ENCODE measurements around the gene PCDHA1.

Gene PCDHA1

DNA sequence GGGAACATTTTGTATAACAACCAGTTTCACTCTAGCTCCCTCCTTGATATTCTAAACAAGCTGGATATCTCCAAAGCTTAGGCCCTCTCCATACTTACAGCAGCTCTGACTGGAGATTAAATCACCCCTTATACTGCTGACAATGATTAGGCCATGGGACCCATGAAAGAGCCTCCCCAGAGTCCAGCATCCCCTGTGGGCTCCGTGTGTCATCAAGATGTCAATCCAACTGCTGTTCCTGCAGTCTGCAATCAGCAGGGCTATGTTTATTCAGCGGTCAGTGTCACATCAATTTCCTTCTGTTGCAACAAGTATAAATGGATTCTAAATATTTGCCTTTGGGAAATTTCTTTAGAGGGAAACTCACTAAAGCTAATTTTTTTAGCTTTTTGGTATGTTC lies 206.9 kb downstream of the PCDHA1 start:
- no peak overlapping the region for H3K27ac ChIP-seq (replicated peaks)
- DNase-seq (ENCODE audit: low read depth in 1 of 2, low spot score in 1 of 2) = no peak
- no peak for TF ChIP-seq CTCF (IDR thresholded peaks at IDR 0.05; ENCODE audit: insufficient read depth, low read length)
- TF ChIP-seq REST (IDR thresholded peaks at IDR 0.05; ENCODE audit: insufficient replicate concordance, low read depth) = no peak
- no peak for TF ChIP-seq SPI1 (IDR thresholded peaks at IDR 0.05; ENCODE audit: borderline replicate concordance, low read depth)
- no peak for TF ChIP-seq POLR2AphosphoS5 (IDR thresholded peaks at IDR 0.05; ENCODE audit: low read depth)
- no peak for TF ChIP-seq GABPA (IDR thresholded peaks at IDR 0.05; ENCODE audit: low read depth)

DNA sequence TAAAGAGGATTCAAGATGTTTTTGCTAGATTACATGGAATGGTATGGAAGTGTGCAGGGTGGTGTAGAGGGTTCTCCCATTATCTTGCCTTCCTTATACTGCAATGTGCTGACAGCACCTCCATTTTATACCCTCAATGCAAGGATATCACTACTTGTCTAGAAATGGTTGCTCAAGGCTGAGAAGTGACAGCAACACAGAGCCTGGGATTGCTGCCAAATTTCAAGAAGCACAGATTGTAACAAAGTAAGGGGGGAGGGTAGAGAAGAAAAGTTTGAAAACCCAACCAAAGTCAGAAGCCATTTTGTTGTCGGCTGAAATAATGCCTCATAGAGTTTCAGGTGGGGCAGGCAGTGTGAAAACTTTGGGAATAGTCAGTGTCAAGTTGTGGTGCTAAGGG lies 210.1 kb downstream of the PCDHA1 start:
- DNase-seq (ENCODE audit: low read depth in 1 of 2, low spot score in 1 of 2) = no peak
- Histone ChIP-seq H3K27ac (replicated peaks) (no peak overlapping the region), H3K4me3 (replicated peaks; ENCODE audit: insufficient read depth, low read length) (no peak overlapping the region), H3K27me3 (ENCODE audit: insufficient read depth, poor library complexity, severe bottlenecking) (peaks cover 1% of the 10 kb centered on the region)
- no peak for TF ChIP-seq CTCF (IDR thresholded peaks at IDR 0.05; ENCODE audit: insufficient read depth, low read length)
- no peak for TF ChIP-seq POLR2AphosphoS5 (IDR thresholded peaks at IDR 0.05; ENCODE audit: low read depth)
- TF ChIP-seq REST (IDR thresholded peaks at IDR 0.05; ENCODE audit: insufficient replicate concordance, low read depth) = no peak
- no peak for TF ChIP-seq GABPA (IDR thresholded peaks at IDR 0.05; ENCODE audit: low read depth)
- no peak for TF ChIP-seq SPI1 (IDR thresholded peaks at IDR 0.05; ENCODE audit: borderline replicate concordance, low read depth)

More for the DNA sequence above, 206.9 kb downstream of the PCDHA1 start:
- Histone ChIP-seq H3K27me3 (ENCODE audit: insufficient read depth, poor library complexity, severe bottlenecking) (no peaks in the 10 kb centered on the region), H3K4me3 (replicated peaks; ENCODE audit: insufficient read depth, low read length) (no peak overlapping the region)

- DNase-seq (ENCODE audit: low read depth in 1 of 2, low spot score in 1 of 2) = no peak
- Histone ChIP-seq H3K4me3 (replicated peaks; ENCODE audit: insufficient read depth, low read length) (no peak overlapping the region), H3K27me3 (ENCODE audit: insufficient read depth, poor library complexity, severe bottlenecking) (peaks cover 11% of the 10 kb centered on the region), H3K27ac (replicated peaks) (no peak overlapping the region)
- no peak for TF ChIP-seq REST (IDR thresholded peaks at IDR 0.05; ENCODE audit: insufficient replicate concordance, low read depth)
- no peak for TF ChIP-seq CTCF (IDR thresholded peaks at IDR 0.05; ENCODE audit: insufficient read depth, low read length)
- no peak for TF ChIP-seq SPI1 (IDR thresholded peaks at IDR 0.05; ENCODE audit: borderline replicate concordance, low read depth)
- no peak for TF ChIP-seq POLR2AphosphoS5 (IDR thresholded peaks at IDR 0.05; ENCODE audit: low read depth)
Measured at GRCh38 chr5:140998921-140999410, 213.0 kb downstream of the PCDHA1 start.

All from HL-60 (cell line).